H1 (cell line): ENCODE results near the gene ASMTL. TPM values are rescaled to one million over a fixed set of nuclear protein-coding genes. Genes with fewer than 3 reads are reported as not detected.

ENCODE experiments used
- JUND ChIP-seq: IDR thresholded peaks from 2 replicates; pipeline ENCODE4 v1.6.1; 2011; ENCODE audit warnings: mild to moderate bottlenecking, improper control_type of control experiment, low read length
- MAFK ChIP-seq: IDR thresholded peaks from 2 replicates; pipeline ENCODE4 v1.6.1; 2012; ENCODE audit warnings: low read depth, mild to moderate bottlenecking, improper control_type of control experiment, low read length
- MAX ChIP-seq: IDR thresholded peaks from 2 replicates; pipeline ENCODE4 v1.6.1; 2012; ENCODE audit warnings: inconsistent platforms
- POLR2AphosphoS5 ChIP-seq: IDR thresholded peaks from 2 replicates; pipeline ENCODE4 v1.6.1; 2011; ENCODE audit warnings: low read depth, low read length
- TAF1 ChIP-seq: IDR thresholded peaks from 2 replicates; pipeline ENCODE4 v1.6.1; 2011; ENCODE audit warnings: mild to moderate bottlenecking, low read depth, low read length
- polyA plus RNA-seq, 7 experiments: library from polyadenylated mRNA; depleted of rRNA in 3 of 7; stranded (reverse) in 5 of 7; unstranded in 2 of 7; fragments of >200 nt in 5 of 7; fragments of 200-250 nt in 2 of 7; gene quantifications; 1 replicate in 5 of 7; 2 replicates in 1 of 7; 4 replicates in 1 of 7; pipeline versions ENCODE4 v1.2.1 to v1.2.3, GENCODE V29; 2011 to 2013; ENCODE audit warnings: missing spikeins in 2 of 7, mixed read lengths in 2 of 7
- total RNA-seq: library from RNA; stranded (reverse); fragmentation: NEBNext Ultra II Directional; extraction: Animal tissue kit (Norgen Biotek cat#: 25700); gene quantifications from 2 replicates; pipeline ENCODE4 v1.2.1, GENCODE V29; 2021

ASMTL gene
- total and polyA plus RNA-seq, 2 of the 8 experiments (the other 6 are each of a cell fraction or from before 2014, with no cell fraction given): 75.6 to 81.4 TPM

DNA sequence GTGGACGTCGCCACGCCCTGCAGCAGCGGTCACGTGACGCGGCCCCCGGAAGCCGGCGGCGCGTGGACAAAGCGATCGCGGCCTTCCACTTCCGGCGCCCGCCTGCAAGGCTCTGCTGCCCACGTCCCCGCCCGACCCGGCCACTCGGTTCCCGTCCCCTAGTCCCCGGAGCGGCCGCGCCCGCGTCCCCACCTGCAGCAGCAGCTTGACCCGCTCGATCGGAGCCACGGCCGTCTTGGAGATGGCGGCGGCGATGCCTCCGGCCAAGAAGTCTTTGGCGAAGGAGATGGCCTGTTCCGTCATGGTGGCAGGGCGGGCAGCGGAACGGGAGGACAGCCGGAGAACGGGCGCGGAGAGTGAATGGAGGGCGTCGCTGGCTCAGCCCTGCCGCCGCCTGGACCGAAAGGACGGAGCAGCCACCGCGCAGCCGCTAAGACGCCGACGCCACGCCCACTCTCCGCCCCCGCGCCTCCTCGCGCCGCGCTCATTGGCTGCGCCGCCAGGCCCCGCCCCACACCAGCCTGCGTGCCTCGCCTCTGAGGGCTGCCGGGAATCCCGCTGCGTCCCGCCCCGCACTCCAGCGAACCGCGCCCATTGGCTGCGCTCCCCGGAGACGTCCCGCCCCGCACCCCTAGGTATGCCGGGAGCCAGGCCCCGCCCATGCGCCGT is 60.9 kb downstream of the ASMTL start, which contains the start of gene SLC25A6 (continued):
- TF ChIP-seq JUND: peak; percentile 15; the same call in 1 of the 2 replicates
- peak; percentile 88 for TF ChIP-seq POLR2AphosphoS5
- peak; percentile 97 for TF ChIP-seq TAF1
- peak; percentile 60; the same call in 1 of the 2 replicates for TF ChIP-seq MAX
- peak; percentile 2; the same call in 1 of the 2 replicates for TF ChIP-seq MAFK
- TF ChIP-seq, all 59 proteins: peak for 24
